Regular cardiac myocyte (primary cell): Measurements from ENCODE around the gene GMPS. TPM values are rescaled to one million over a fixed set of nuclear protein-coding genes. Genes with fewer than 3 reads are reported as not detected.

ENCODE experiments used
- total RNA-seq: library from RNA; depleted of rRNA; stranded (reverse); fragments of >200 nt; gene quantifications from 2 replicates; pipeline ENCODE4 v1.2.3, GENCODE V29; 2014

GMPS gene
- total RNA-seq = 46.2 and 95.7 TPM in 2 replicates

GRCh38 chr3:155870133-155870944 lies at the start of gene GMPS:
GMPS (plus strand) TSS chr3:155870650; CDS start chr3:155870871, 221 bp downstream.

GRCh38 chr3:155854141-155854940 lies 16.1 kb upstream of the GMPS start, which contains the start of gene SLC33A1:
SLC33A1 (minus strand) TSS chr3:155854427; CDS start chr3:155853997, 430 bp downstream.

Other genes with a start within 250 kb of the GMPS start
- gene PLCH1, start 125.6 kb upstream of the GMPS start, total RNA-seq = under 0.01 TPM in 1 of 2 replicates, not detected in the other
- gene C3orf33, start 64.4 kb upstream of the GMPS start, total RNA-seq = 2.9 and 3.4 TPM in 2 replicates
- 41.2 and 51.3 TPM in 2 replicates for gene SLC33A1, start 16.2 kb upstream of the GMPS start, total RNA-seq
- gene KCNAB1, start 249.9 kb downstream of the GMPS start, total RNA-seq = 0.19 and 4.8 TPM in 2 replicates